ENCODE data around the gene WDR86.

GRCh38 chr7:151386301-151387160, 23.3 kb downstream of the WDR86 start:
- TF ChIP-seq CTCF (IDR thresholded peaks at IDR 0.05; ENCODE audit: control extremely low read depth in 1 of 3, insufficient read depth in 1 of 3, low read depth in 1 of 3, low read length in 3 of 3) (no peak), TCF12 (IDR thresholded peaks at IDR 0.05; ENCODE audit: low read depth, low read length) (no peak), POLR2A (IDR thresholded peaks at IDR 0.05; ENCODE audit: control extremely low read depth in 1 of 2, low read depth in 2 of 2, low read length in 2 of 2) (no peak), POLR2AphosphoS5 (IDR thresholded peaks at IDR 0.05; ENCODE audit: low read depth, low read length) (no peak), EZH2 (IDR thresholded peaks at IDR 0.05; ENCODE audit: low read depth, low read length, severe bottlenecking) (no peak), BACH1 (IDR thresholded peaks at IDR 0.05; ENCODE audit: low read length) (no peak), SUZ12 (IDR thresholded peaks at IDR 0.05; ENCODE audit: low read length) (no peak), MAFK (IDR thresholded peaks at IDR 0.05; ENCODE audit: low read depth, low read length) (no peak), SRF (IDR thresholded peaks at IDR 0.05; ENCODE audit: low read depth, low read length) (no peak), EP300 (IDR thresholded peaks at IDR 0.05; ENCODE audit: borderline replicate concordance in 1 of 2, low read depth in 2 of 2, low read length in 2 of 2) (no peak), GTF2F1 (IDR thresholded peaks at IDR 0.05; ENCODE audit: borderline replicate concordance, low read depth, low read length) (no peak), SIX5 (IDR thresholded peaks at IDR 0.05; ENCODE audit: low read depth, low read length) (no peak), MAX (IDR thresholded peaks at IDR 0.05) (no peak)
